A549 (cell line): Measurements from ENCODE around the gene TENT4A. TPM values are rescaled to one million over a fixed set of nuclear protein-coding genes. Genes with fewer than 3 reads are reported as not detected.

Experiments
- ATAC-seq, 2 experiments: fragments of 200-7000 bp in 1 of 2; fragments of >200 bp in 1 of 2; cut with Nextera tagmentation in 1 of 2; cut with Tn5 transposase in 1 of 2; 3 replicates each; pipeline versions ENCODE4 v1.8.0 to v1.9.1; 2018 to 2020; ENCODE audit warnings: mild to moderate bottlenecking in 1 of 2, moderate library complexity in 1 of 2
- CTCF ChIA-PET: fragments of 300-600 bp; sonication (Branson Sonifier 250); formaldehyde crosslinking; extraction: SDS; loops from one replicate; lab custom pipeline; 2021; ENCODE audit warnings: antibody characterized with exemption, inconsistent platforms; lab: Yijun Ruan, JAX
- POLR2A ChIA-PET: fragments of 350-600 bp; formaldehyde crosslinking; extraction: SDS; loops from one replicate; lab custom pipeline; 2021; ENCODE audit warnings: antibody characterized with exemption, inconsistent platforms; lab: Yijun Ruan, JAX
- DNase-seq, 2 experiments: peaks; one replicate each; pipeline versions ENCODE4 v3.0.0 to v3.0.0-alpha.2; 2011 to 2016; ENCODE audit warnings: low read depth in 1 of 2, low spot score in 1 of 2
- FAIRE-seq: peaks from 2 replicates; lab custom pipeline; 2011; peaks lifted over from hg19 to GRCh38; lab: Jason Lieb, UNC
- H3K27ac ChIP-seq, 2 experiments: fragments of >200 bp; sonication (Bioruptor Twin); formaldehyde crosslinking; 3 replicates each; pipeline ENCODE4 v1.5.1; 2016 to 2017
- H3K4me1 ChIP-seq: fragments of >200 bp; sonication (Bioruptor Twin); formaldehyde crosslinking; 3 replicates; pipeline ENCODE4 v1.6.1; 2016
- H3K4me2 ChIP-seq: fragments of >200 bp; sonication (Bioruptor Twin); formaldehyde crosslinking; 3 replicates; pipeline ENCODE4 v1.6.1; 2016
- H3K4me3 ChIP-seq: fragments of >200 bp; sonication (Bioruptor Twin); formaldehyde crosslinking; 3 replicates; pipeline ENCODE4 v1.5.1; 2016
- H3K9me3 ChIP-seq: fragments of >200 bp; sonication (Bioruptor Twin); formaldehyde crosslinking; 3 replicates; pipeline ENCODE4 v1.6.1; 2016
- EP300 ChIP-seq, 2 experiments: fragments of >200 bp; sonication (Bioruptor Twin); formaldehyde crosslinking; IDR thresholded peaks; 2 replicates in 1 of 2; 3 replicates in 1 of 2; pipeline ENCODE4 v1.6.1; 2016 to 2017
- ESRRA ChIP-seq: fragments of 150-350 bp; IDR thresholded peaks from 2 replicates; pipeline ENCODE4 v1.6.1; 2014; ENCODE audit warnings: mild to moderate bottlenecking, low read length, borderline replicate concordance
- FOSL2 ChIP-seq, 2 experiments: fragments of 450-650 bp in 1 of 2; fragments of >200 bp in 1 of 2; sonication (Bioruptor Twin) in 1 of 2; formaldehyde crosslinking; IDR thresholded peaks; 2 replicates each; pipeline versions ENCODE4 v1.5.0 to v1.6.1; 2016 to 2020; ENCODE audit warnings: mild to moderate bottlenecking in 1 of 2, moderate library complexity in 1 of 2
- FOXS1 ChIP-seq: fragments of 250-450 bp; sonication (Bioruptor Pico); IDR thresholded peaks from 2 replicates; pipeline ENCODE4 v1.5.0; 2020; ENCODE audit warnings: mild to moderate bottlenecking, moderate library complexity
- HDAC2 ChIP-seq: fragments of 200-600 bp; sonication (generic); IDR thresholded peaks from 2 replicates; pipeline ENCODE4 v1.6.1; 2016
- HEYL ChIP-seq: fragments of 250-450 bp; sonication (Bioruptor Pico); IDR thresholded peaks from 2 replicates; pipeline ENCODE4 v1.8.0; 2021; ENCODE audit warnings: mild to moderate bottlenecking, moderate library complexity
- HOXB5 ChIP-seq: fragments of 250-450 bp; sonication (Bioruptor Pico); IDR thresholded peaks from 2 replicates; pipeline ENCODE4 v1.5.0; 2020; ENCODE audit warnings: mild to moderate bottlenecking, moderate library complexity
- KDM5A ChIP-seq: fragments of 200-600 bp; sonication (generic); IDR thresholded peaks from 2 replicates; pipeline ENCODE4 v1.6.1; 2016; ENCODE audit warnings: antibody characterized with exemption, mild to moderate bottlenecking
- MAFK ChIP-seq: fragments of 450-650 bp; IDR thresholded peaks from 2 replicates; pipeline ENCODE4 v1.6.1; 2014; ENCODE audit not compliant: partially characterized antibody
- MAZ ChIP-seq: fragments of 150-350 bp; IDR thresholded peaks from 2 replicates; pipeline ENCODE4 v1.6.1; 2014; ENCODE audit warnings: antibody characterized with exemption, low read depth, low read length, borderline replicate concordance
- NPAS2 ChIP-seq: fragments of 250-450 bp; sonication (Bioruptor Pico); IDR thresholded peaks from 2 replicates; pipeline ENCODE4 v1.8.0; 2022; ENCODE audit warnings: mild to moderate bottlenecking, moderate library complexity, borderline replicate concordance
- NR3C1 ChIP-seq: fragments of >200 bp; sonication (Bioruptor Twin); formaldehyde crosslinking; IDR thresholded peaks from 3 replicates; pipeline ENCODE4 v1.6.1; 2017
- POLR2A ChIP-seq: IDR thresholded peaks from 2 replicates; pipeline ENCODE4 v1.6.1; 2012; ENCODE audit warnings: mild to moderate bottlenecking, low read length
- RAD21 ChIP-seq, 2 experiments: fragments of >200 bp in 1 of 2; sonication (Bioruptor Twin) in 1 of 2; formaldehyde crosslinking in 1 of 2; IDR thresholded peaks in 1 of 2; conservative IDR thresholded peaks in 1 of 2; 2 replicates in 1 of 2; 3 replicates in 1 of 2; pipeline ENCODE4 v1.6.1; 2012 to 2018; ENCODE audit warnings: inconsistent platforms in 1 of 2
- RCOR1 ChIP-seq: fragments of 150-350 bp; IDR thresholded peaks from 2 replicates; pipeline ENCODE4 v1.6.1; 2014; ENCODE audit warnings: antibody characterized with exemption, low read length, low read depth
- RFX5 ChIP-seq: fragments of 450-650 bp; IDR thresholded peaks from 2 replicates; pipeline ENCODE4 v1.7.1; 2014; ENCODE audit warnings: antibody characterized with exemption, mild to moderate bottlenecking, moderate library complexity
- RNF2 ChIP-seq: fragments of 200-600 bp; sonication (generic); IDR thresholded peaks from 2 replicates; pipeline ENCODE4 v1.6.1; 2016; ENCODE audit warnings: low read depth, mild to moderate bottlenecking, antibody characterized with exemption, moderate library complexity, borderline replicate concordance
- SMC3 ChIP-seq: fragments of >200 bp; sonication (Bioruptor Twin); formaldehyde crosslinking; IDR thresholded peaks from 3 replicates; pipeline ENCODE4 v1.6.1; 2018; ENCODE audit warnings: inconsistent platforms
- WGBS: methylation state at CpG from one replicate; pipeline ENCODE4 v1.1.6; 2017; ENCODE audit errors: missing lambda C conversion rate; 5-methylcytosine and 5-hydroxymethylcytosine counted together
- polyA plus RNA-seq, 4 experiments: library from polyadenylated mRNA; depleted of rRNA in 3 of 4; stranded (reverse); fragments of >200 nt; fragmentation: RNase III in 1 of 4; extraction: RNeasy Plus Mini Kit Qiagen cat#74134 plus additional on column Dnase treatment in 1 of 4; gene quantifications; 2 replicates in 3 of 4; 3 replicates in 1 of 4; pipeline ENCODE4 v1.2.3, GENCODE V29; 2011 to 2017
- TF ChIP-seq, protein P1 (sequence below): fragments of 250-450 bp; sonication (Bioruptor Pico); IDR thresholded peaks from 2 replicates; pipeline ENCODE4 v1.5.0; 2021; ENCODE audit warnings: mild to moderate bottlenecking, moderate library complexity, borderline replicate concordance
- TF ChIP-seq, protein P2 (sequence below): IDR thresholded peaks from 2 replicates; pipeline ENCODE4 v1.6.1; 2012
- TF ChIP-seq, protein P3 (sequence below): IDR thresholded peaks from 2 replicates; pipeline ENCODE4 v1.6.1; 2012; ENCODE audit warnings: low read depth, borderline replicate concordance
- TF ChIP-seq, protein P4 (sequence below): fragments of >200 bp; sonication (Bioruptor Twin); formaldehyde crosslinking; IDR thresholded peaks from 3 replicates; pipeline ENCODE4 v1.5.1; 2016
- TF ChIP-seq, protein P5 (sequence below): fragments of 200-600 bp; sonication (generic); IDR thresholded peaks from 2 replicates; pipeline ENCODE4 v1.6.1; 2016; ENCODE audit warnings: antibody characterized with exemption, mild to moderate bottlenecking, moderate library complexity
- TF ChIP-seq, protein P6 (sequence below): fragments of >200 bp; sonication (Bioruptor Twin); formaldehyde crosslinking; IDR thresholded peaks from 3 replicates; pipeline ENCODE4 v1.6.1; 2016

Gene TENT4A
- polyA plus RNA-seq, 2 of the 4 experiments (the other 2 are of a cell fraction) = 7.2 to 15.2 TPM

DNA sequence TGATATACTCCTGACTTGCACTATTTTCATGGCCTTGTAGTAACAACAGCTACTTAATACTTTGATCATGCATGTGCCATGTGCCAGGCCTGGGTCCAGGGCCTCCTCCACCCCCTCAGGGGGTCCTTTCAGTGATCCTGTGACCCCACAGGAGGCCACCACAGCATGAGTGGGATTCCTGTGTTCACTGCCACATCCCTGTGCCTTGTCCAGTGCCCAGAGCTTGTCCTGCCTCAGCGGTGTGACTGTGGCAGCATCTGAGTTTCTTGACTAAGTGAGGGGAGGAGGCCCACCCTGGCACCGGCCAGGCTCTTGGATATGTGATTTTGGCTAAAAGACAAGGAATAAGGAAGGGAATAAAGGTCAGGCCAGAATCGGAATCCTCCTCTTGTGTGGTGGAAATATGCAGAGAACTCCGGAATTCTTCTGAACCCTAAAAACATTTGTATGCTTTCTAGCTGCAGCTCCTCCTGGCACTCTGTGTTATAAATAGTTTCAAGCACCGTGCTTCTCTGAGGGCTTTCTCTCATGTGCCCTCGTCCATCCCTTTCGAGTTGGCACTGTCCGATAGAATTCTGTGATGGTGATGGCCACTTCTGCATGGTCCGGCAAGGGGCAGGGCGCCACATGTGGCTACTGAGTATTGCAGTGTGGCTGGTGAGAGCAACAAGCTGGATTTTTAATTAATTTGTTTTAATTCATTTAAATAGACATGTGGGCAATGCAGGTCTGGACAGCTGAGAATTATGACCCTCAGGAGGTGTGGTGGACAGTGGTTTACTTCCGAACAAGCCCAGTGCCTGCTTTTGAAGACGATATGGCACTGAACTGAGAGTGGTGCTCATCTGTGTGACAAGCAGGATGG is 31.8 kb downstream of the TENT4A start:
- CTCF ChIA-PET = interaction anchor here (0.6 to 2.2 kb wide), 24 partner anchors 9 to 1877 kb away, joined by 3 to 15 read pairs (median 4); no protein-coding TSS in a partner anchor
- FAIRE-seq (no peak), ATAC-seq (peak; percentile 11 to 54; a peak in 4 of 6 replicates), DNase-seq (no peak)
- no peak overlapping the region for H3K27ac ChIP-seq
- no peak for TF ChIP-seq FOXS1 (CRISPR knock-in tag)
- no peak overlapping the region for H3K4me2 ChIP-seq
- POLR2A ChIA-PET = no interaction called here
- WGBS = 86% methylated on average over 12 of the region's 12 CpGs
- no peaks in the 10 kb centered on the region for H3K4me1 ChIP-seq
- no peak overlapping the region for H3K4me3 ChIP-seq
- H3K9me3 ChIP-seq = no peaks in the 10 kb centered on the region

DNA sequence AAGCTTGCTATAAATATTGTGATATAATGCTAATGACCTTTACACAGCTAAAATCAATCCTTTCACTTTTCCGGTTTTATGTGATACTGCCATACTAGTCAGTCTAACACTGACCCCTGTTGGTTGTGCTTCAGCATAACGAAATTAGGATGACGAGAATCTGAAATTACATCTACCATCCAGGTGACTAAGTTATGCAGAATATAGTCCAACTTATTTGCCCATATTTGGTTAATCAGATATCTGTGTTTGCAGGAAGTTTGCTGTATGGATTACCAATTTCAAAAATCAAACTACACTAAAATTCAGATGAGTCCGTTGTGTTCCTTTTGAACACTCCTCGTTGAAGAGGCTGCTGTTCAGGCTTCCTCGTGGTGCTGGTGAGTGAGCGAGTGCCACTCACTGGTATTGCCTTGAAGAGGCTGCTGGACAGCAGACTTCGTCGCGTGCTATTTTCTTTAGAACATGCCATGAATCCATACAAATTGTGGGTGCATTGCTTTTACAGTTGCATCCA is 32.5 kb downstream of the TENT4A start:
- no peaks in the 10 kb centered on the region for H3K4me1 ChIP-seq
- FAIRE-seq (no peak), DNase-seq (peak; percentile 46 to 52), ATAC-seq (peak; percentile 33 to 83; a peak in 3 of 6 replicates)
- H3K4me2 ChIP-seq = no peak overlapping the region
- ChIA-PET CTCF (interaction anchor here (0.6 to 2.2 kb wide), 25 partner anchors 9 to 1877 kb away, joined by 3 to 15 read pairs (median 4); no protein-coding TSS in a partner anchor), POLR2A (no interaction called here)
- H3K9me3 ChIP-seq = no peaks in the 10 kb centered on the region
- H3K4me3 ChIP-seq = no peak overlapping the region
- 75% methylated on average over 10 of the region's 10 CpGs for WGBS
- H3K27ac ChIP-seq = no peak overlapping the region
- TF ChIP-seq, protein P1, sequence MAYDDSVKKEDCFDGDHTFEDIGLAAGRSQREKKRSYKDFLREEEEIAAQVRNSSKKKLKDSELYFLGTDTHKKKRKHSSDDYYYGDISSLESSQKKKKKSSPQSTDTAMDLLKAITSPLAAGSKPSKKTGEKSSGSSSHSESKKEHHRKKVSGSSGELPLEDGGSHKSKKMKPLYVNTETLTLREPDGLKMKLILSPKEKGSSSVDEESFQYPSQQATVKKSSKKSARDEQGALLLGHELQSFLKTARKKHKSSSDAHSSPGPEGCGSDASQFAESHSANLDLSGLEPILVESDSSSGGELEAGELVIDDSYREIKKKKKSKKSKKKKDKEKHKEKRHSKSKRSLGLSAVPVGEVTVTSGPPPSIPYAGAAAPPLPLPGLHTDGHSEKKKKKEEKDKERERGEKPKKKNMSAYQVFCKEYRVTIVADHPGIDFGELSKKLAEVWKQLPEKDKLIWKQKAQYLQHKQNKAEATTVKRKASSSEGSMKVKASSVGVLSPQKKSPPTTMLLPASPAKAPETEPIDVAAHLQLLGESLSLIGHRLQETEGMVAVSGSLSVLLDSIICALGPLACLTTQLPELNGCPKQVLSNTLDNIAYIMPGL = no peak
- TF ChIP-seq HDAC2 (no peak), RAD21 (conservative IDR thresholded peaks at IDR 0.05 in 1 of 2, IDR thresholded peaks at IDR 0.05 in 1 of 2) (peak; percentile 67 to 68), RNF2 (no peak), NPAS2 (CRISPR knock-in tag) (no peak), POLR2A (no peak), HEYL (CRISPR knock-in tag) (no peak), HOXB5 (CRISPR knock-in tag) (no peak), RCOR1 (no peak), KDM5A (no peak), ESRRA (no peak), MAZ (no peak), RFX5 (no peak), FOSL2 (IDR thresholded peaks at IDR 0.05) (no peak), FOSL2 (CRISPR knock-in tag; IDR thresholded peaks at IDR 0.05) (no peak), SMC3 (peak; percentile 51; the same call in 2 of the 3 replicates), EP300 (IDR thresholded peaks at IDR 0.05) (no peak), FOXS1 (CRISPR knock-in tag) (no peak), NR3C1 (no peak), MAFK (no peak)
- TF ChIP-seq, protein P2, sequence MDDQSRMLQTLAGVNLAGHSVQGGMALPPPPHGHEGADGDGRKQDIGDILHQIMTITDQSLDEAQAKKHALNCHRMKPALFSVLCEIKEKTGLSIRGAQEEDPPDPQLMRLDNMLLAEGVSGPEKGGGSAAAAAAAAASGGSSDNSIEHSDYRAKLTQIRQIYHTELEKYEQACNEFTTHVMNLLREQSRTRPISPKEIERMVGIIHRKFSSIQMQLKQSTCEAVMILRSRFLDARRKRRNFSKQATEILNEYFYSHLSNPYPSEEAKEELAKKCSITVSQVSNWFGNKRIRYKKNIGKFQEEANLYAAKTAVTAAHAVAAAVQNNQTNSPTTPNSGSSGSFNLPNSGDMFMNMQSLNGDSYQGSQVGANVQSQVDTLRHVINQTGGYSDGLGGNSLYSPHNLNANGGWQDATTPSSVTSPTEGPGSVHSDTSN = no peak
- TF ChIP-seq, protein P3, sequence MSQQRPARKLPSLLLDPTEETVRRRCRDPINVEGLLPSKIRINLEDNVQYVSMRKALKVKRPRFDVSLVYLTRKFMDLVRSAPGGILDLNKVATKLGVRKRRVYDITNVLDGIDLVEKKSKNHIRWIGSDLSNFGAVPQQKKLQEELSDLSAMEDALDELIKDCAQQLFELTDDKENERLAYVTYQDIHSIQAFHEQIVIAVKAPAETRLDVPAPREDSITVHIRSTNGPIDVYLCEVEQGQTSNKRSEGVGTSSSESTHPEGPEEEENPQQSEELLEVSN = no peak
- TF ChIP-seq, protein P4, sequence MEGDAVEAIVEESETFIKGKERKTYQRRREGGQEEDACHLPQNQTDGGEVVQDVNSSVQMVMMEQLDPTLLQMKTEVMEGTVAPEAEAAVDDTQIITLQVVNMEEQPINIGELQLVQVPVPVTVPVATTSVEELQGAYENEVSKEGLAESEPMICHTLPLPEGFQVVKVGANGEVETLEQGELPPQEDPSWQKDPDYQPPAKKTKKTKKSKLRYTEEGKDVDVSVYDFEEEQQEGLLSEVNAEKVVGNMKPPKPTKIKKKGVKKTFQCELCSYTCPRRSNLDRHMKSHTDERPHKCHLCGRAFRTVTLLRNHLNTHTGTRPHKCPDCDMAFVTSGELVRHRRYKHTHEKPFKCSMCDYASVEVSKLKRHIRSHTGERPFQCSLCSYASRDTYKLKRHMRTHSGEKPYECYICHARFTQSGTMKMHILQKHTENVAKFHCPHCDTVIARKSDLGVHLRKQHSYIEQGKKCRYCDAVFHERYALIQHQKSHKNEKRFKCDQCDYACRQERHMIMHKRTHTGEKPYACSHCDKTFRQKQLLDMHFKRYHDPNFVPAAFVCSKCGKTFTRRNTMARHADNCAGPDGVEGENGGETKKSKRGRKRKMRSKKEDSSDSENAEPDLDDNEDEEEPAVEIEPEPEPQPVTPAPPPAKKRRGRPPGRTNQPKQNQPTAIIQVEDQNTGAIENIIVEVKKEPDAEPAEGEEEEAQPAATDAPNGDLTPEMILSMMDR = peak; percentile 70
- TF ChIP-seq, protein P5, sequence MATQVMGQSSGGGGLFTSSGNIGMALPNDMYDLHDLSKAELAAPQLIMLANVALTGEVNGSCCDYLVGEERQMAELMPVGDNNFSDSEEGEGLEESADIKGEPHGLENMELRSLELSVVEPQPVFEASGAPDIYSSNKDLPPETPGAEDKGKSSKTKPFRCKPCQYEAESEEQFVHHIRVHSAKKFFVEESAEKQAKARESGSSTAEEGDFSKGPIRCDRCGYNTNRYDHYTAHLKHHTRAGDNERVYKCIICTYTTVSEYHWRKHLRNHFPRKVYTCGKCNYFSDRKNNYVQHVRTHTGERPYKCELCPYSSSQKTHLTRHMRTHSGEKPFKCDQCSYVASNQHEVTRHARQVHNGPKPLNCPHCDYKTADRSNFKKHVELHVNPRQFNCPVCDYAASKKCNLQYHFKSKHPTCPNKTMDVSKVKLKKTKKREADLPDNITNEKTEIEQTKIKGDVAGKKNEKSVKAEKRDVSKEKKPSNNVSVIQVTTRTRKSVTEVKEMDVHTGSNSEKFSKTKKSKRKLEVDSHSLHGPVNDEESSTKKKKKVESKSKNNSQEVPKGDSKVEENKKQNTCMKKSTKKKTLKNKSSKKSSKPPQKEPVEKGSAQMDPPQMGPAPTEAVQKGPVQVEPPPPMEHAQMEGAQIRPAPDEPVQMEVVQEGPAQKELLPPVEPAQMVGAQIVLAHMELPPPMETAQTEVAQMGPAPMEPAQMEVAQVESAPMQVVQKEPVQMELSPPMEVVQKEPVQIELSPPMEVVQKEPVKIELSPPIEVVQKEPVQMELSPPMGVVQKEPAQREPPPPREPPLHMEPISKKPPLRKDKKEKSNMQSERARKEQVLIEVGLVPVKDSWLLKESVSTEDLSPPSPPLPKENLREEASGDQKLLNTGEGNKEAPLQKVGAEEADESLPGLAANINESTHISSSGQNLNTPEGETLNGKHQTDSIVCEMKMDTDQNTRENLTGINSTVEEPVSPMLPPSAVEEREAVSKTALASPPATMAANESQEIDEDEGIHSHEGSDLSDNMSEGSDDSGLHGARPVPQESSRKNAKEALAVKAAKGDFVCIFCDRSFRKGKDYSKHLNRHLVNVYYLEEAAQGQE = no peak
- TF ChIP-seq, protein P6, sequence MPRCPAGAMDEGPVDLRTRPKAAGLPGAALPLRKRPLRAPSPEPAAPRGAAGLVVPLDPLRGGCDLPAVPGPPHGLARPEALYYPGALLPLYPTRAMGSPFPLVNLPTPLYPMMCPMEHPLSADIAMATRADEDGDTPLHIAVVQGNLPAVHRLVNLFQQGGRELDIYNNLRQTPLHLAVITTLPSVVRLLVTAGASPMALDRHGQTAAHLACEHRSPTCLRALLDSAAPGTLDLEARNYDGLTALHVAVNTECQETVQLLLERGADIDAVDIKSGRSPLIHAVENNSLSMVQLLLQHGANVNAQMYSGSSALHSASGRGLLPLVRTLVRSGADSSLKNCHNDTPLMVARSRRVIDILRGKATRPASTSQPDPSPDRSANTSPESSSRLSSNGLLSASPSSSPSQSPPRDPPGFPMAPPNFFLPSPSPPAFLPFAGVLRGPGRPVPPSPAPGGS = no peak
